GM23338 (cell line): Measurements from ENCODE around the gene YIPF2. TPM values are rescaled to one million over a fixed set of nuclear protein-coding genes. Genes with fewer than 3 reads are reported as not detected.

Experiments
- ATAC-seq: fragments of 200-7000 bp; cut with Tn5 transposase; 3 replicates; pipeline ENCODE4 v1.9.1; 2020
- DNase-seq: peaks from one replicate; pipeline ENCODE4 v3.0.0-alpha.2; 2015; ENCODE audit warnings: low spot score
- H2AFZ ChIP-seq: fragments of 200-600 bp; sonication (generic); 2 replicates; pipeline ENCODE4 v1.8.0; 2016; ENCODE audit warnings: antibody characterized with exemption, mild to moderate bottlenecking, moderate library complexity
- H3F3A ChIP-seq: fragments of 200-600 bp; sonication (generic); replicated peaks from 2 replicates; pipeline ENCODE4 v1.8.0; 2017; ENCODE audit warnings: antibody characterized with exemption, mixed run types, low read depth
- H3K27ac ChIP-seq: fragments of 200-600 bp; sonication (generic); 2 replicates; pipeline ENCODE4 v1.6.1; 2016; ENCODE audit warnings: low read depth
- H3K27me3 ChIP-seq: fragments of 200-600 bp; sonication (generic); 2 replicates; pipeline ENCODE4 v1.8.0; 2016; ENCODE audit warnings: mild to moderate bottlenecking, mixed run types, moderate library complexity; ENCODE audit not compliant: insufficient read depth
- H3K36me3 ChIP-seq: fragments of 200-600 bp; sonication (generic); 2 replicates; pipeline ENCODE4 v1.8.0; 2016; ENCODE audit warnings: mild to moderate bottlenecking; ENCODE audit not compliant: insufficient read depth
- H3K4me1 ChIP-seq: fragments of 200-600 bp; sonication (generic); 2 replicates; pipeline ENCODE4 v1.8.0; 2016; ENCODE audit warnings: mild to moderate bottlenecking, moderate library complexity; ENCODE audit not compliant: insufficient read depth
- H3K4me2 ChIP-seq: fragments of 200-600 bp; sonication (generic); 2 replicates; pipeline ENCODE4 v1.7.1; 2017; ENCODE audit warnings: mixed run types
- H3K4me3 ChIP-seq: fragments of 200-600 bp; sonication (generic); 2 replicates; pipeline ENCODE4 v1.6.1; 2016; ENCODE audit warnings: mixed run types
- H3K79me2 ChIP-seq: fragments of 200-600 bp; sonication (generic); replicated peaks from 2 replicates; pipeline ENCODE4 v1.8.0; 2017; ENCODE audit warnings: mild to moderate bottlenecking; ENCODE audit not compliant: insufficient read depth
- H3K9me2 ChIP-seq: fragments of 200-600 bp; sonication (generic); 2 replicates; pipeline ENCODE4 v1.8.0; 2017; ENCODE audit not compliant: insufficient read depth
- H4K20me1 ChIP-seq: fragments of 200-600 bp; sonication (generic); replicated peaks from 2 replicates; pipeline ENCODE4 v1.8.0; 2017; ENCODE audit warnings: mild to moderate bottlenecking; ENCODE audit not compliant: insufficient read depth
- H3K27ac Mint-ChIP-seq: 2 replicates; pipeline ENCODE4 v1.8.0; 2020; ENCODE audit warnings: inconsistent platforms, mild to moderate bottlenecking, moderate library complexity, mixed read lengths
- H3K27me3 Mint-ChIP-seq: 3 replicates; pipeline ENCODE4 v1.8.0; 2022; ENCODE audit warnings: low read depth, mild to moderate bottlenecking, moderate library complexity, mixed read lengths, inconsistent platforms; ENCODE audit not compliant: insufficient read depth, poor library complexity
- H3K36me3 Mint-ChIP-seq: 3 replicates; pipeline ENCODE4 v1.8.0; 2021; ENCODE audit warnings: low read depth, mild to moderate bottlenecking, inconsistent platforms, moderate library complexity, mixed read lengths
- H3K4me1 Mint-ChIP-seq: 3 replicates; pipeline ENCODE4 v1.8.0; 2020; ENCODE audit warnings: mild to moderate bottlenecking, inconsistent platforms, mixed read lengths
- H3K4me3 Mint-ChIP-seq: 3 replicates; pipeline ENCODE4 v1.8.0; 2021; ENCODE audit warnings: moderate library complexity, mild to moderate bottlenecking, inconsistent platforms, mixed read lengths
- H3K9me3 Mint-ChIP-seq: 3 replicates; pipeline ENCODE4 v1.8.0; 2020; ENCODE audit warnings: moderate library complexity, mild to moderate bottlenecking, inconsistent platforms, mixed read lengths
- EZH2 ChIP-seq: fragments of 200-600 bp; sonication (generic); IDR thresholded peaks from one replicate; pipeline ENCODE4 v1.8.0; 2017; ENCODE audit warnings: antibody characterized with exemption, mild to moderate bottlenecking, low read depth; ENCODE audit not compliant: unreplicated experiment
- NANOG ChIP-seq: IDR thresholded peaks from 2 replicates; pipeline ENCODE4 v1.6.1; 2016; ENCODE audit warnings: antibody characterized with exemption, borderline replicate concordance
- STAT1 ChIP-seq: IDR thresholded peaks from one replicate; pipeline ENCODE4 v1.6.1; 2016; ENCODE audit warnings: antibody characterized with exemption; ENCODE audit not compliant: unreplicated experiment
- polyA plus RNA-seq: library from polyadenylated mRNA; unstranded; fragments of >200 nt; fragmentation: Nextera tagmentation; extraction: Ambion mirVana; gene quantifications from 2 replicates; pipeline ENCODE4 v1.2.1, GENCODE V29; 2016
- total RNA-seq: library from RNA; depleted of rRNA; stranded (reverse); fragments of >200 nt; shearing (Covaris generic); gene quantifications from 2 replicates; pipeline ENCODE4 v1.2.3, GENCODE V29; 2014
- TF ChIP-seq, protein P1 (sequence below): IDR thresholded peaks from one replicate; pipeline ENCODE4 v1.6.1; 2018; ENCODE audit warnings: antibody characterized with exemption; ENCODE audit not compliant: unreplicated experiment

Gene YIPF2
- total and polyA plus RNA-seq, 2 experiments from 2014 or later: 36.3 to 63.7 TPM

DNA sequence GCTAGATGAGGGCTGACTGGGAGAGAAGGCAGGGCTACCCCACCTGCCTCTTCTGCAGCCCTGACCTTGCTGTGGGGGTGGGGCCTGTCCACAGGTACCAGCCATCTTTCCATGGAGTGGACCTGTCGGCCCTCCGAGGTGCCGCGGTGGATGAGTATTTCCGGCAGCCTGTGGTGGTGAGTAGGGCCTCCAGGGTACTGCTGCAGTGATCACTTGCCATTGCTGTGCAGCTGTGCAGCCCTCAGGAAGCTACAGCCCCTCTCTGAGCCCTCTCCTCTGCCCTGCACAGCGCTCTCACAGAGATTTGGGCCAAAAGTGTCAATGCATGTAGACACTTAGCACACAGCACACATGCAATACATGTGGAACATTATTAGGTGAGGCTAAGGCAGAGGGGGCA lies 11.8 kb downstream of the YIPF2 start:
- H3K36me3 Mint-ChIP-seq: peaks cover 49% of the 10 kb centered on the region

DNA sequence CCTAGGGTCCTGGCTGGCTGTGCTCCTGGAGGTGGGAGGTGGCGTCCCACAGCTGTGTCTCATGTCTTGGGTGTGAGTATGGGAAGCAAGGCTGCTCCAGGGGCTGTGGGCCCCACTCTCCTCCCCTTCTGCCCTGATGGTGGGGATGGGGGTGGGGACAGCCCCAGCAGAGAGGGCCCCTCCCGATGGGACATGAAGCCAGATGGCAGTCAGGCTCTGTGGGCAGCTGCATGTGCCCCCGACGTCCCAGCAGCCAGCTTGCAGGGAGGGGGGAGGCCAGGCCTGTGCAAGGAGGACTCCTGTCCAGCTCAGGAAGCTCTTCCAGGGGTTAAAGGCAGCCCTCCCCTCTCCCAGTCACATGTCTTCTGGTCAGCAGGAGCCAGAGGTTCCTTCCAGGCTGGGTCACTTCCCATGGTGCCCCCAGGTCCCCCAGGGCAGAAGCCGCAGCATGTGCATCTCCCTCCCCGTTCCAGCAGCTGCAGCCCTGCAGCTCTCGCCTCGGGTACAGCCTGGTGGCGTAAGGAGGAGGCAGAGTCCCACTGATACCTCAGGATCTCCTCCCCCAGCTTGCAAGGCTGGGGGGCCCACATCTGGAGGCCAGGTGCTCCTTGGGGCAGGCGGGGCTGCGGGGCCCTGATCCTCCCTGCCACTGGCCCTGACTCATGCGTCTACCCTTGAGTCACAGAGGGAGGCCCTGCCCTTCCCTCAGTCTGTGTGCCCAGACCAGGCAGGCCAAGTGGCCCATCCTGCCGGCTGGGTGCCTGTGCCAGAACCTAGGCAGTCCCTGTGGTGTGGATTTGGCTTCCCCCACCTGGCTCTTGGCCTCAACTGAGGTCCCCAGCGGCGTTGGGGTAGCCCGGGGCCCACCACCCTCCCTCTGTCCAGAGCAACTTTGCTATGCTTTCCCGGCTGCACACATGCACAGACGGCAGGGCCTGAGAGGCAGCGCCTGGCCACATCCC lies 13.0 kb downstream of the YIPF2 start:
- H3K27me3 Mint-ChIP-seq: peaks cover 12% of the 10 kb centered on the region
- Histone ChIP-seq H3K4me3 (no peak overlapping the region), H3K36me3 (no peaks in the 10 kb centered on the region; the same call in 1 of the 2 replicates), H4K20me1 (no peaks in the 10 kb centered on the region), H2AFZ (no peak overlapping the region), H3K27me3 (no peaks in the 10 kb centered on the region), H3K4me2 (no peak overlapping the region), H3K9me2 (no peaks in the 10 kb centered on the region), H3K4me1 (no peaks in the 10 kb centered on the region), H3F3A (peaks cover 7% of the 10 kb centered on the region; the same call in 1 of the 2 replicates), H3K79me2 (no peaks in the 10 kb centered on the region), H3K27ac (no peak overlapping the region)
- no peak for DNase-seq
- no peaks in the 10 kb centered on the region for H3K9me3 Mint-ChIP-seq
- peaks cover 49% of the 10 kb centered on the region for H3K36me3 Mint-ChIP-seq
- no peaks in the 10 kb centered on the region; the same call in 2 of the 3 replicates for H3K4me1 Mint-ChIP-seq
- ATAC-seq: no peak
- TF ChIP-seq NANOG (no peak), EZH2 (no peak)
- no peak overlapping the region for H3K27ac Mint-ChIP-seq
- H3K4me3 Mint-ChIP-seq: no peak overlapping the region

More for the DNA sequence above, 11.8 kb downstream of the YIPF2 start:
- no peak overlapping the region for H2AFZ ChIP-seq
- H3K4me3 Mint-ChIP-seq: no peak overlapping the region
- H3F3A ChIP-seq: peaks cover 7% of the 10 kb centered on the region; the same call in 1 of the 2 replicates
- H3K4me3 ChIP-seq: no peak overlapping the region
- no peaks in the 10 kb centered on the region for H3K4me1 ChIP-seq
- H3K36me3 ChIP-seq: no peaks in the 10 kb centered on the region; the same call in 1 of the 2 replicates
- H3K9me2 ChIP-seq: no peaks in the 10 kb centered on the region
- no peak overlapping the region for H3K27ac ChIP-seq
- H3K27me3 Mint-ChIP-seq: peaks cover 17% of the 10 kb centered on the region
- H4K20me1 ChIP-seq: no peaks in the 10 kb centered on the region
- H3K9me3 Mint-ChIP-seq: no peaks in the 10 kb centered on the region
- no peak overlapping the region for H3K4me2 ChIP-seq
- DNase-seq (no peak), ATAC-seq (no peak)
- H3K79me2 ChIP-seq: no peaks in the 10 kb centered on the region
- no peaks in the 10 kb centered on the region for H3K27me3 ChIP-seq
- TF ChIP-seq, protein P1, sequence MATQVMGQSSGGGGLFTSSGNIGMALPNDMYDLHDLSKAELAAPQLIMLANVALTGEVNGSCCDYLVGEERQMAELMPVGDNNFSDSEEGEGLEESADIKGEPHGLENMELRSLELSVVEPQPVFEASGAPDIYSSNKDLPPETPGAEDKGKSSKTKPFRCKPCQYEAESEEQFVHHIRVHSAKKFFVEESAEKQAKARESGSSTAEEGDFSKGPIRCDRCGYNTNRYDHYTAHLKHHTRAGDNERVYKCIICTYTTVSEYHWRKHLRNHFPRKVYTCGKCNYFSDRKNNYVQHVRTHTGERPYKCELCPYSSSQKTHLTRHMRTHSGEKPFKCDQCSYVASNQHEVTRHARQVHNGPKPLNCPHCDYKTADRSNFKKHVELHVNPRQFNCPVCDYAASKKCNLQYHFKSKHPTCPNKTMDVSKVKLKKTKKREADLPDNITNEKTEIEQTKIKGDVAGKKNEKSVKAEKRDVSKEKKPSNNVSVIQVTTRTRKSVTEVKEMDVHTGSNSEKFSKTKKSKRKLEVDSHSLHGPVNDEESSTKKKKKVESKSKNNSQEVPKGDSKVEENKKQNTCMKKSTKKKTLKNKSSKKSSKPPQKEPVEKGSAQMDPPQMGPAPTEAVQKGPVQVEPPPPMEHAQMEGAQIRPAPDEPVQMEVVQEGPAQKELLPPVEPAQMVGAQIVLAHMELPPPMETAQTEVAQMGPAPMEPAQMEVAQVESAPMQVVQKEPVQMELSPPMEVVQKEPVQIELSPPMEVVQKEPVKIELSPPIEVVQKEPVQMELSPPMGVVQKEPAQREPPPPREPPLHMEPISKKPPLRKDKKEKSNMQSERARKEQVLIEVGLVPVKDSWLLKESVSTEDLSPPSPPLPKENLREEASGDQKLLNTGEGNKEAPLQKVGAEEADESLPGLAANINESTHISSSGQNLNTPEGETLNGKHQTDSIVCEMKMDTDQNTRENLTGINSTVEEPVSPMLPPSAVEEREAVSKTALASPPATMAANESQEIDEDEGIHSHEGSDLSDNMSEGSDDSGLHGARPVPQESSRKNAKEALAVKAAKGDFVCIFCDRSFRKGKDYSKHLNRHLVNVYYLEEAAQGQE: no peak
- no peak for TF ChIP-seq EZH2
- TF ChIP-seq STAT1: no peak
- H3K4me1 Mint-ChIP-seq: no peaks in the 10 kb centered on the region; the same call in 2 of the 3 replicates
- no peak overlapping the region for H3K27ac Mint-ChIP-seq
